MCF 10A (cell line): Measurements from ENCODE around the gene NLRP11. TPM values are rescaled to one million over a fixed set of nuclear protein-coding genes. Genes with fewer than 3 reads are reported as not detected.
A peak's percentile ranks its signal among the peaks of the same experiment; 100 is the strongest.
"Not testable (repeated sequence)": the region's sequence is repeated elsewhere in the genome, so short reads cannot be mapped to it uniquely, and the experiment has no call there.

Experiments used
- BruUV-seq: library from RNA; stranded (reverse); fragments of 400-500 nt; replicated peaks from 2 replicates; lab custom pipeline; 2021; lab: Mats Ljungman, UMichigan
- CTCF ChIA-PET: fragments of 300-600 bp; sonication (Branson Sonifier 250); formaldehyde crosslinking; extraction: SDS; loops from one replicate; lab custom pipeline; 2021; ENCODE audit warnings: antibody characterized with exemption, inconsistent platforms; lab: Yijun Ruan, JAX
- POLR2A ChIA-PET: fragments of 300-600, 350-650 bp; sonication (Branson Sonifier 250); formaldehyde crosslinking; extraction: SDS; loops from one replicate; lab custom pipeline; 2020; ENCODE audit warnings: antibody characterized with exemption, inconsistent platforms; lab: Yijun Ruan, JAX
- DNase-seq: peaks from one replicate; pipeline ENCODE4 v3.0.0-alpha.2; 2018; ENCODE audit not compliant: unreplicated experiment
- H3K27ac Mint-ChIP-seq: one replicate; pipeline ENCODE4 v1.8.0; 2022; ENCODE audit warnings: mild to moderate bottlenecking, low read depth, mixed read lengths; ENCODE audit not compliant: unreplicated experiment
- H3K27me3 Mint-ChIP-seq: one replicate; pipeline ENCODE4 v1.8.0; 2022; ENCODE audit warnings: mixed read lengths; ENCODE audit not compliant: insufficient read depth, unreplicated experiment
- H3K36me3 Mint-ChIP-seq: one replicate; pipeline ENCODE4 v1.8.0; 2022; ENCODE audit warnings: mild to moderate bottlenecking, moderate library complexity, mixed read lengths; ENCODE audit not compliant: insufficient read depth, unreplicated experiment
- H3K4me1 Mint-ChIP-seq: one replicate; pipeline ENCODE4 v1.8.0; 2022; ENCODE audit warnings: mixed read lengths; ENCODE audit not compliant: insufficient read depth, unreplicated experiment
- H3K4me3 Mint-ChIP-seq: one replicate; pipeline ENCODE4 v1.8.0; 2022; ENCODE audit warnings: mild to moderate bottlenecking, moderate library complexity, mixed read lengths; ENCODE audit not compliant: unreplicated experiment
- H3K9me3 Mint-ChIP-seq: one replicate; pipeline ENCODE4 v1.8.0; 2022; ENCODE audit warnings: mixed read lengths; ENCODE audit not compliant: unreplicated experiment
- intact Hi-C: fragments of 100-400 bp; cut with micrococcal nuclease; formaldehyde crosslinking; loops from 2 replicates; pipeline ENCODE4 v1.14.1; 2022
- total RNA-seq: library from RNA; stranded (reverse); gene quantifications from 2 replicates; pipeline ENCODE4 v1.2.3, GENCODE V29; 2022
- TF ChIP-seq, protein P1 (sequence below): fragments of 200-600 bp; IDR thresholded peaks from one replicate; pipeline ENCODE4 v1.8.0; 2022; ENCODE audit warnings: antibody characterized with exemption, mild to moderate bottlenecking; ENCODE audit not compliant: unreplicated experiment

NLRP11 gene
- total RNA-seq, 1 experiment from 2014 or later, result not detected

DNA sequence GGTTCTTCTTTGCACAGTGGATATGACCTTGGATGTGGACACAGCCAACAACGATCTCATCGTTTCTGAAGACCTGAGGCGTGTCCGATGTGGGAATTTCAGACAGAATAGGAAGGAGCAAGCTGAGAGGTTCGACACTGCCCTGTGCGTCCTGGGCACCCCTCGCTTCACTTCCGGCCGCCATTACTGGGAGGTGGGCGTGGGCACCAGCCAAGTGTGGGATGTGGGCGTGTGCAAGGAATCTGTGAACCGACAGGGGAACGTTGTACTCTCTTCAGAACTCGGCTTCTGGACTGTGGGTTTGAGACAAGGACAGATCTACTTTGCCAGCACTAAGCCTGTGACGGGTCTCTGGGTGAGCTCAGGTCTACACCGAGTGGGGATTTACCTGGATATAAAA lies 53.5 kb downstream of the NLRP11 start:
- no peaks in the 10 kb centered on the region for H3K36me3 Mint-ChIP-seq
- ChIA-PET POLR2A (no interaction called here), CTCF (no interaction called here)
- intact Hi-C loops, result no loop called here
- peaks cover 7% of the 10 kb centered on the region for H3K9me3 Mint-ChIP-seq
- H3K4me1 Mint-ChIP-seq, result no peaks in the 10 kb centered on the region
- BruUV-seq, result no TSS peak
- no peak overlapping the region for H3K4me3 Mint-ChIP-seq
- H3K27me3 Mint-ChIP-seq, result peaks cover 16% of the 10 kb centered on the region
- no peak for DNase-seq
- TF ChIP-seq, protein P1, sequence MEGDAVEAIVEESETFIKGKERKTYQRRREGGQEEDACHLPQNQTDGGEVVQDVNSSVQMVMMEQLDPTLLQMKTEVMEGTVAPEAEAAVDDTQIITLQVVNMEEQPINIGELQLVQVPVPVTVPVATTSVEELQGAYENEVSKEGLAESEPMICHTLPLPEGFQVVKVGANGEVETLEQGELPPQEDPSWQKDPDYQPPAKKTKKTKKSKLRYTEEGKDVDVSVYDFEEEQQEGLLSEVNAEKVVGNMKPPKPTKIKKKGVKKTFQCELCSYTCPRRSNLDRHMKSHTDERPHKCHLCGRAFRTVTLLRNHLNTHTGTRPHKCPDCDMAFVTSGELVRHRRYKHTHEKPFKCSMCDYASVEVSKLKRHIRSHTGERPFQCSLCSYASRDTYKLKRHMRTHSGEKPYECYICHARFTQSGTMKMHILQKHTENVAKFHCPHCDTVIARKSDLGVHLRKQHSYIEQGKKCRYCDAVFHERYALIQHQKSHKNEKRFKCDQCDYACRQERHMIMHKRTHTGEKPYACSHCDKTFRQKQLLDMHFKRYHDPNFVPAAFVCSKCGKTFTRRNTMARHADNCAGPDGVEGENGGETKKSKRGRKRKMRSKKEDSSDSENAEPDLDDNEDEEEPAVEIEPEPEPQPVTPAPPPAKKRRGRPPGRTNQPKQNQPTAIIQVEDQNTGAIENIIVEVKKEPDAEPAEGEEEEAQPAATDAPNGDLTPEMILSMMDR, result no peak
- no peak overlapping the region for H3K27ac Mint-ChIP-seq

DNA sequence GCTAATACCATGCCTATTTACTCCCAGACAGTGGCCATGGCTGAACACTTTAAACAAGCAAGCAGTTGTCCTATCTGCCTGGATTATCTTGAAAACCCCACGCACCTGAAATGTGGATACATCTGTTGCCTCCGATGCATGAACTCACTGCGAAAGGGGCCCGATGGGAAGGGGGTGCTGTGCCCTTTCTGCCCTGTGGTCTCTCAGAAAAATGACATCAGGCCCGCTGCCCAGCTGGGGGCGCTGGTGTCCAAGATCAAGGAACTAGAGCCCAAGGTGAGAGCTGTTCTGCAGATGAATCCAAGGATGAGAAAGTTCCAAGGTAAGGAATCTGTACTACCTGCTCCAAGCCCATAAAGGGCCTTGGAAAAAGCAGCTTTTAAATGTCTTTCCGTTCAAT lies 54.3 kb downstream of the NLRP11 start:
- intact Hi-C loops, result no loop called here
- peak; percentile 16 for DNase-seq
- Mint-ChIP-seq H3K9me3 (peaks cover 7% of the 10 kb centered on the region), H3K27ac (no peak overlapping the region), H3K4me3 (no peak overlapping the region), H3K36me3 (no peaks in the 10 kb centered on the region), H3K27me3 (peaks cover 16% of the 10 kb centered on the region), H3K4me1 (no peaks in the 10 kb centered on the region)
- no TSS peak for BruUV-seq
- ChIA-PET CTCF (interaction anchor here (0.6 kb wide), 1 partner anchor 547 kb away, joined by 3 read pairs; no protein-coding TSS in a partner anchor), POLR2A (no interaction called here)
- TF ChIP-seq, protein P1, result no peak

DNA sequence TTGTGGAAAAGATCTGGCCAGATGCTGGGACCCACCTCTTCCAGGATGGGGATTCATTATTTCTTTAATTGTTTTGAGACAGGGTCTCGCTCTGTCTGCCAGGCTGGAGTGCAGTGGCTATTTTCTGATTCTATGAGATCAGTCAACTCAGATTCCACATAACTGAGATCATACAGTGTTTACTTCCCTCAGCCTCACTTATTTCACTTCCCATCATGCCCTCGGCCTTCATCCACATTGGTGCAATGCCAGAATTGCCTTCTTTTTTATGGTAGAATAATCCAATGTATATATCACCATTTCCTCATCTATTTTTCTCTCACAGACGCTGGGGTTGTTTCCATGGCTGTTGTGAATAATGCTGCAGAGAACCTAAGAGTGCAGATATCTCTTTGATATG lies 62.2 kb downstream of the NLRP11 start:
- CTCF ChIA-PET, H3K4me1 Mint-ChIP-seq, H3K27ac Mint-ChIP-seq, BruUV-seq, H3K36me3 Mint-ChIP-seq, intact Hi-C loops, H3K4me3 Mint-ChIP-seq, H3K9me3 Mint-ChIP-seq, POLR2A ChIA-PET, DNase-seq: not testable (repeated sequence)
- H3K27me3 Mint-ChIP-seq, result peaks cover 50% of the 10 kb centered on the region

DNA sequence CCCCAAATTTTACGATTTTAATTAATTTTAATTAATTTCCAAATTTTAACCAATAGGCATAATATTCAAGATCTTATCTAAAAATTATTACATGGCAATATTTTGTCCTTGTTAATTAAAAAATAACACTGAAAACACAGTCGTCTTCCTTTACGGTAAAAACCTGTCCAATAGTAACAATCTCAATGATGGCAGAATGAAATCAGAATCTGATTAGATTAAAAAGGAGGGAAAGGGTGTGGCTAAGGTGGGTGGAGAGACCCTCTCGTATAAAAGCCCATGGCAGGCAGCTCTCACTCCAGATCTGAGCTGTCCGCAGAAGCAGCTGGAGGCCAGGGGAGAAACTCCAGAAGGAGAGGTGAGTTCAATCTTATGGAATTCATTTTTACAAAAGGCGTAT lies 63.0 kb downstream of the NLRP11 start, which contains the start of gene RFPL4AL1:
Gene RFPL4AL1 (plus strand): TSS at position 301 of the 400 bp plus-strand sequence. CDS start 2,687 bp downstream, outside the sequence.
- H3K9me3 Mint-ChIP-seq, H3K4me1 Mint-ChIP-seq, intact Hi-C loops, POLR2A ChIA-PET, H3K27ac Mint-ChIP-seq, CTCF ChIA-PET, DNase-seq, BruUV-seq, H3K4me3 Mint-ChIP-seq, H3K36me3 Mint-ChIP-seq: not testable (repeated sequence)
- peaks cover 55% of the 10 kb centered on the region for H3K27me3 Mint-ChIP-seq

DNA sequence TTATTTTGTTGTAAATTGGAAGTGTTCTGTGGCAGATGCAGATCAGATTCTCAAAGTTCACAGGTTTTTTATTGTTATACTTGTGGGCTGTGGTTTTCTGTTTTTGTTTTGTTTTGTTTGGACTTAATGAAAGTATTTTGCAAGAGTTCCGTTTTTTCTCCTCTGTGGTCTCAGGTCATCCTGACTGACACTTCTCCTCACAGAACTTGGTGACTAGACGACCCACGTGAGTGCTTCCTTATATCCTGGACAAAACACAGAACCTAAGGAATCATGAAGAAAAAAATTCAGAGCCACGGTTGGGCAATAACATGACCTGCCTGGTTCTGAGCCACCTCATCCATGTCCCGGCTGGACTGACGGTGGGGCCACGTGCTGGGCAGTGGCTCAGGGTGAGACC lies 65.3 kb downstream of the NLRP11 start:
- CTCF ChIA-PET, result no interaction called here
- intact Hi-C loops, result no loop called here
- no peaks in the 10 kb centered on the region for H3K4me1 Mint-ChIP-seq
- TF ChIP-seq, protein P1, result no peak
- no TSS peak for BruUV-seq
- peaks cover 59% of the 10 kb centered on the region for H3K27me3 Mint-ChIP-seq
- no peaks in the 10 kb centered on the region for H3K36me3 Mint-ChIP-seq
- H3K27ac Mint-ChIP-seq, result no peak overlapping the region
- POLR2A ChIA-PET, result no interaction called here
- DNase-seq, result peak; percentile 54
- H3K4me3 Mint-ChIP-seq, result no peak overlapping the region
- H3K9me3 Mint-ChIP-seq, result no peaks in the 10 kb centered on the region

DNA sequence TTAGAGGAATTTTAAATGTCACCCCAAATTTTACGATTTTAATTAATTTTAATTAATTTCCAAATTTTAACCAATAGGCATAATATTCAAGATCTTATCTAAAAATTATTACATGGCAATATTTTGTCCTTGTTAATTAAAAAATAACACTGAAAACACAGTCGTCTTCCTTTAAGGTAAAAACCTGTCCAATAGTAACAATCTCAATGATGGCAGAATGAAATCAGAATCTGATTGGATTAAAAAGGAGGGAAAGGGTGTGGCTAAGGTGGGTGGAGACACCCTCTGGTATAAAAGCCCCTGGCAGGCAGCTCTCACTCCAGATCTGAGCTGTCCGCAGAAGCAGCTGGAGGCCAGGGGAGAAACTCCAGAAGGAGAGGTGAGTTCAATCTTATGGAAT lies 73.0 kb downstream of the NLRP11 start, which contains the start of gene RFPL4A:
Gene RFPL4A (plus strand): TSS at position 301 of the 400 bp plus-strand sequence. CDS start 2,704 bp downstream, outside the sequence.
- peaks cover 54% of the 10 kb centered on the region for H3K27me3 Mint-ChIP-seq
- intact Hi-C loops, H3K4me1 Mint-ChIP-seq, DNase-seq, CTCF ChIA-PET, H3K27ac Mint-ChIP-seq, H3K36me3 Mint-ChIP-seq, H3K9me3 Mint-ChIP-seq, H3K4me3 Mint-ChIP-seq, POLR2A ChIA-PET, BruUV-seq: not testable (repeated sequence)

DNA sequence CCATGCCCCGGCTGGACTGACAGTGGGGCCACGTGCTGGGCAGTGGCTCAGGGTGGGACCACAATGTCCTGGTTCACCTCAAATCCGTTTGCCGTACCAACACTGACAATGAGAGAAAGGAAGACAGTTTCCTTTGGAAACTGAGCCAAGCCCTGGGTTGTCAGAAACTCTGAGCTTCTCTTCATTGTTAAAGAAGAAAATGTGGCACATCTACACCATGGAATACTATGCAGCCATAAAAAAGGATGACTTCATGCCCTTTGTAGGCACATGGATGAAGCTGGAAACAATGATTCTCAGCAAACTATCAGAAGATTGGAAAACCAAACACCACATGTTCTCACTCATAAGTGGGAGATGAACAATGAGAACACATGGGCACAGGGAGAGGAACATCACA lies 75.0 kb downstream of the NLRP11 start:
- H3K4me3 Mint-ChIP-seq, CTCF ChIA-PET, H3K27ac Mint-ChIP-seq, BruUV-seq, DNase-seq, H3K9me3 Mint-ChIP-seq, POLR2A ChIA-PET, intact Hi-C loops, H3K36me3 Mint-ChIP-seq, H3K4me1 Mint-ChIP-seq: not testable (repeated sequence)
- H3K27me3 Mint-ChIP-seq, result peaks cover 65% of the 10 kb centered on the region
